ENCODE measurements around the gene TEKT1.

- no peak for TF ChIP-seq CTCF (IDR thresholded peaks at IDR 0.05)
- no peak for TF ChIP-seq POLR2A (IDR thresholded peaks at IDR 0.05)
Measured at GRCh38 chr17:6782244-6782643, 49.3 kb downstream of the TEKT1 start.
